Middle frontal gyrus (tissue), 1 donor: ENCODE results near the gene CEP85.
"Not testable (repeated sequence)": the region's sequence is repeated elsewhere in the genome, so short reads cannot be mapped to it uniquely, and the experiment has no call there.

Experiments used
- DNase-seq: peaks from one replicate; pipeline ENCODE4 v3.0.0-alpha.2; 2015; ENCODE audit warnings: low spot score; ENCODE audit errors: extremely low spot score

The CEP85 gene

DNA sequence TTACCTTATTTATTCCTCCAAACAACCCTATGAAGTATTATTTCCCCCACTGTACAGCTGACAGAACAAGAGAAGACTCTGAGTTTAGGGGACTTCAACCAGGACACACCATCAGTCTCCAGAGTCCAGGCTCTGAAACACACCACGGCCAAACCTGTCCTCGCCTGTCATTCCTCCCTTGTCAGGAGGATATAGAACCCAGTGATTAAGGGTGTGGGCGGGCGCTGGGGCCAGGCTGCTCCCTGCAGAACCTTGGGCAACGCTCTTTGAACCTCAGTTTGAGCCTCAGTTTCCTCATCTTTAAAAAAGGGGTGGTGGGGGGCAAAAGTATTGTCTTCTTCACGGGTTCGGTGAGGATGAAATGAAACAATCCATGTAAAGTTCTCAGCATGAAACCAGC lies 9.4 kb upstream of the CEP85 start:
- no peak for DNase-seq

DNA sequence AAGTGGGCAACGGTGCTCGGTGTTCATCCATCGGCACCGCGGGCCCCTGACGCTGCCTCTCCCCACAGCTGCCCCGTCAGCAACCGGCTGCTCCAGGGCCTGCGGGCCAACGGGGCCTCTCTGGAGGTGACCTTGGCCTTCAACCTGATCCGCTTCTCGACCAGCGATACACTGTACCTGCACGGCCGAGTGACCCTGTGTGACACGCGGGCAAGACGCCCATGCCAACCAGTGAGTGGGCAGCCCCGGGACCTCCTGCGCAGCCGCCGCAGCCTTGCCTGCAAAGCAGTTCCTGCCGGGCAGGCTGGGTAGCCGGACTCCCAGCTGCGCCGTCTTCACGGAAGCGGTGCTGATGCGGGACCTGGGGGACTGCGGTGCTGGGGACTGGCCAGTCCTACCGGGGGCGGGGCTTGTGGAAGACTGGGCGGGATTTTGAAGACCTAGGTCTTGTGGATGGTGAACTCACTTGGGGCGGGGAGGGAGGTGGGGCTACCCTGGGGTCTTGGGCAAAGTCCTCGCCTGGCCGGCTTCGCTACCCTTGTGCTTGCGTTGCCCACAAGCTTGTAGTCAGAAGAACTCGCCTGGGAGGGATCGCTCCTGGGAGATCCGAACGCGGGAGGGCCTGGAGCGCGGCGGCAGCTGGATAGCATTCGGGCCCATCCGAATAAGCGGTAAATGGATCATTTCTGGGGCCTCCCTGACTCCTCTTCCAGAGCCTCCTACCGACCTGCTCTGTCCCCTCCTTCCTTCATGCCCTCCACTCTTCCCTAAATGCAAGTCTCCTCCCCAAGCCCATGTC lies 8.8 kb upstream of the CEP85 start:
- DNase-seq: peak; percentile 2

- DNase-seq: not testable (repeated sequence)
These were observed 3.3 kb upstream of the CEP85 start for GRCh38 chr1:26230682-26231081.

- no peak for DNase-seq
These were observed 807 bp downstream of the CEP85 start for GRCh38 chr1:26234644-26235370.

DNA sequence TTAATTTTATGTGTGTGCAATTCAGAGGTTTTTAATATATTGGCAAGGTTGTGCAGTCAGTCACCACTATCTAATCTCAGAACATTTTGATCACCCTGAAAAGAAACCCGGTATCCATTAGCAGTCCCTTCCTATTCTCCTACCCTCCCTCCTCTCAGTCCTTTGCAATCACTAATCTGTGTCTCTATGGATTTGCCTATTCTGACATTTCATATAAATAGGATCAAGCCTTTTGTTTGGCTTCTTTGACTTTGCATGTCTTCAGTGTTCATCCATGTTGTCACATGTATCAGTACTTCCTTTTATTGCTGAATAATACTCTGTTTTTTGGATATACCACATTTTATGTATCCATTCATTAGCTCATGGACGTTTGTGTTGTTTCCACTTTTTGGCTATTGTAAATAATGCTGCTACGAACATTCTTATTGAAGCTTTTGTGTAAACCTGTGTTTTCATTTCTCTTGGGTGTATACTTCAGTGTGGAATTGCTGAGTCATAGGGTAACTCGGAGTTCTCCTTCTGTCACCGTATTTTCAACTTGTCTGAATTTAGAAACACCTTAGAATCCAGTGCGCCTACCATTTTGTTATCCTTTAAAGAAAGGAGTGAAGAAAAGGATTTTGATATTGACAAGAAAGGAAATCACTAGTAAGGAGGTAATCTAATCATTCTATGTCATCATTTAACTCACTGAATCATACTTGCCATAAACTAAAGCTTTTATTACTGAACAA lies 3.4 kb downstream of the CEP85 start:
- DNase-seq: no peak

DNA sequence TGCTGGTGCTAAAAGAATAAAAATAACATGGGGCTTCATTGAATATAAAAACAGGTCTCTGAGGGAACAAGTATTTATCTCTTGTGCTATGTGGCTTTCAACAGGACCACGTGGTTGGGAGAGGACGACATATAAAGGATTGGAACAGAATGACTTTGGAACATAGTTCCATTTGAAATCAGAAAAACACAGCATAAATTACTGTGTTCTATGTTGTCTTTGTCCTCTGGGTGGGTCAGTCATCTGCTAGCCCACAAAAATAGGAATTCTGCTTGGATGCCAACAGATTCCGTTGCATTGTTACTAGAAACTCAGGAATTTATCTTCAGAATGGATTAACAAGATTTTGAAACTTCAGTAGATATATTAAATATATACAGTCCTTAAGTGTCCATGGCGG lies 5.9 kb downstream of the CEP85 start:
- DNase-seq: no peak

DNA sequence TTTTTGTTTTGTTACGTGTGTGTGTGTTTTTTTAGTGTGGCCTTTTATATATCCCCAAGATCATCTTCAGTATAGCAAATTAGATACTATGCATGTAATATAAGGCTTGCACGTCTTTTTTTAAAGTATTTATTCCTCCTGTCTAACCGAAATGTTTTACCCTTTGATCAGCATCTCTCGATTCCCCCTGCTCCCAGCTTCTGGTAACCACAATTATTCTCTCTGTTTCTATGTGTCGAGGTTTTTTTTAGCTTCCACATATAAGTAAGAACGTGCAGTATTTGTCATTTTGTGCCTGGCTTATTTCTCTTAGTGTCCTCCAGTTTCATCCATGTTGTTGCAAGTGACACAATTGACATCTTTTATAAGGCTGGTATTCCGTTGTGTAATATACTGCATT lies 18.7 kb downstream of the CEP85 start:
- DNase-seq: no peak

DNA sequence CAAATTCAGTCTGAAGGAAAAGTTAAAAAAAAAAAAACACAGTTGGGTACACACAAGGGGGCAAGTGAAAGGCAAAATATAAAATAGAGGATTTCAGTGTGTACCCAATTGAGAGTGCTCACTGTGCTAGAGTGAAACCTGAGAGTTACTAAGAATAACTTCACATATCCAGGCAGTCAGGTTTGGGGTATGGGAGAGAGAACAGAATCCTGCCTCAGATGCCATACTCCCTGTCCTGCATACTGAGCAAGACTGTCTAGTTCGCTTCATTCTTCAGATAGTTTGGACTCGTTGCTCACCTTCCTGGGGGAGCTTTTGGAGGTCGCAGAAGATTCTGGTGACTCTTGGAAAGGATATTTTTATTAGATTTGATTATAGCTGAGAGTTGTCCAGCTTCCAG lies 20.4 kb downstream of the CEP85 start:
- no peak for DNase-seq

DNA sequence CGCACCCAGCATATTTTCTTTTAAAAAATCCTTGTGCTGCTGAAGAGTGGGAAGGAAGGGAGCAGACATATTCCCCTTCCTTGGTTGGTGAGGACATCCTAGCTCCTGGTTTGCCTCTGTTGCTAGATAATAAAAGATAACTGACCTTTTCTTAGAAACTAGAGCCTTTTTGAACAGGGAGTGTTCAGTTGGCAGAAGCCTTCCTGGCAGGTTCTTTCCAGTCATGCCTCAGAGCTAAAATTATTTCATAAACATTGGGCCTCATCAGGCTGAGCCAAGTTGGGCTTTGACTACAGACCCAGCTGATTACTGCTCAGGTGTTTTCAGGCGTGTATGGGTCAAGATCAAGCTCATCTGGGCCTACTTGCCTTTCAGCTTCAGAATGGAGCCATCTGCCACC lies 23.2 kb downstream of the CEP85 start:
- DNase-seq: no peak

- DNase-seq: no peak
These were observed 25.0 kb downstream of the CEP85 start for GRCh38 chr1:26259005-26259404.

- no peak for DNase-seq
These were observed 25.6 kb downstream of the CEP85 start for GRCh38 chr1:26259578-26259977.

DNA sequence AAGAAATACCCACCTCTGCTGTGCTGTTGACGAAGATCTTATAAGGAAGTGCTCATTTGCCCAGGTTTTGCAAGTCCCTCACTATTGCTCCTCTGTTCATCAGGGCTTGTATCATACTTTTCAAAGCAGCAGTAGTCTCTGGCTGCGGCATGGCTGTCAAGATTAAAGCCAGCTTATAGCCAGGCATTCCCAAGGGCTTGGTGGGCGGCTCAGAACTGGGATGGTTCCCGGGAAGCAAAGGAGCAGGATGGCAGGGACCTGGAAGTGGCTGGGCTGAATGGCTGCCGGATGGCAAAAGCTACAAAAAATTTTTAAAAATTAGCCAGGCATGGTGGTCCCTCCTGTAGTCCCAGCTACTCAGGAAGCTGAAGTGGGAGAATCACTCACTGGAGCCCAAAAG lies 29.2 kb downstream of the CEP85 start:
- DNase-seq: no peak

DNA sequence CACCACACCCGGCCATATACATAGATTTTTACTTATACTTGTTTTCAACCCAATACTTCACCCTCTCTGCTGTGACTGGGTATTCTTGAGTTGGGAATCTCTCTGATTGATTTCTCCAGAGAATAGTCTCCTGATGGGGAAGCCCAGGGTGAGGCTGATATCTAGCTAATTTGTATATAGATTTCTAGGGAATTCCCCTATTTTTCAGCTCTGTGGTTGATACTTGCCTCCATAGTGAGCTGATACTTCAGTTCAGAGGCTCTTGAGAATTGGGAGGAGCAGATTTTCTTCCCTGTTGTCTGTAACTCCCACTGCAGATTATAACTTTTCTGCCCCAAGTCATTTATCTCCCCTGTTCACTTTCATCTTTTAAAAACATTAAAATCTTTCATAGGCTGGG lies 31.4 kb downstream of the CEP85 start:
- no peak for DNase-seq

GRCh38 chr1:26268290-26269197 lies 34.5 kb downstream of the CEP85 start:
- DNase-seq: no peak

DNA sequence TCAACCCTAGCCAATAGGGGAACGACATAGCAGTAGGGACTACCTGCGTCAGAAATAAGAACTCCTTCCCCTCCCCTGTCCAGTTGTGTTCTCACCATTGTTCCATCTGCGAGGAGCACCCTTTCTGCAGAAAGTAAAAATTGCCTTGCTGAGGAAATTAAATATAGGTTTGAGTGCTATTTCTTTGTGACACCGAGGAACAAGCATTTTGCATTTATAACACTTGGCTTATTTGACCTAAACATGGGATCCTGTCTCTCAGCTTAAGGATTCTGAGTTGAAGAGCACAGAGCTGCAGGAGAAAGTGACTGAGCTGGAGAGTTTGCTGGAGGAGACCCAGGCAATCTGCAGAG lies 35.2 kb downstream of the CEP85 start:
- DNase-seq: no peak

GRCh38 chr1:26274801-26275425 lies 40.9 kb downstream of the CEP85 start:
- DNase-seq: no peak

DNA sequence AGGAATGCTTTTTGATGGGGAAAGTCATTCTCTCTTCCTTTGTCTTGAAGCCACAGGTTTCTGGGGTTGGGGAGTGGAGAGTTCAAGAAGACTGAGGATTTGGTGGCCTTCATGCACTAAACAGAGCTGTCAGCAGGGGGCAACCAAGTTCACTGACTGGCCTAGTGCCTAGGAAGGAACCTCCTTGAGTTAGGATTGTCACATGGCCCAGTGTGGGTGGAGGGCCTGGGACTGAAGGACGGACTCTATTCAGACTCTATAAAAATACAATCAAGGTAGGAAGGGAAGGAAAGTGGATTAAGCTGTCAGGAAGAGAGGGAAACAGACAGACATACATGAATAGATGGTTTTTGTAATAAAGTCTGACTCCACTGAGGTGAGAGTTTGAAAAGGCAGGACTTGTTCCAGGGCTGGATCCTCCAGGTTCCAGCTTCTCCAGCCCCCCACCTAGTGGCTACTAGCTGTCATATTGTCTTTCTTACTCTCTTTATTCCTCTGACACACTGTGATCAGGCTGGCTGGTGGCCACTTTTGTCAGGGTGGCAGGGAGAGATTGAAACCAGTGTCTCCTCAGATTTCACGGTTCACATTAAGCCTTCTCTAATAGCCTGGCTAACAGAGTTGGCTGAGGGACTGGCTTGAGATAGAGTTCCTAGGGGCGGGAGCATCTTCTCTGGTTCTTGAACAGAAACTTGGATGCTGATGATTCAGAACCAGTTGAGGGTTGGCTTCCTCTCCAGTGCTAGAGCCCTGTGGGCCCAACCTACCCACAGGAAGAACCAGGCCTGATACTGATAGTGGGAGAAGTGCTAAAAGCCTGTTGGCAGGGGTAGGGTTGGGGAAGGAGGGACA lies 41.8 kb downstream of the CEP85 start:
- DNase-seq: peak; percentile 60

DNA sequence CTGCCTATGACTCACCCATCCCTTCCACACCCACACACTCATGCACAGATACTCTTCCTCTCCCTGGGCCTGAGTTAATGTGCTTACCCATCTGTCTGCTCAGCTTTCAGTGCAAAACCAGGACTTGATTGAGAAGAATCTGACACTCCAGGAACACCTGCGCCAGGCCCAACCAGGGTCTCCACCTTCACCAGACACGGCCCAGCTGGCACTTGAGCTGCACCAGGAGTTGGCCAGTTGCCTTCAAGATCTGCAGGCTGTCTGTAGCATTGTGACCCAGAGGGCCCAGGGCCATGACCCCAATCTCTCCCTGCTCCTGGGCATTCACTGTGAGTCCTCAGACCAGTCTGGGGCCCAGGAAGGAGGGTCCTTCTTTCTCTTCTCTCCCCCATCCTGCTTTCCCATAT lies 42.4 kb downstream of the CEP85 start:
- DNase-seq: no peak

DNA sequence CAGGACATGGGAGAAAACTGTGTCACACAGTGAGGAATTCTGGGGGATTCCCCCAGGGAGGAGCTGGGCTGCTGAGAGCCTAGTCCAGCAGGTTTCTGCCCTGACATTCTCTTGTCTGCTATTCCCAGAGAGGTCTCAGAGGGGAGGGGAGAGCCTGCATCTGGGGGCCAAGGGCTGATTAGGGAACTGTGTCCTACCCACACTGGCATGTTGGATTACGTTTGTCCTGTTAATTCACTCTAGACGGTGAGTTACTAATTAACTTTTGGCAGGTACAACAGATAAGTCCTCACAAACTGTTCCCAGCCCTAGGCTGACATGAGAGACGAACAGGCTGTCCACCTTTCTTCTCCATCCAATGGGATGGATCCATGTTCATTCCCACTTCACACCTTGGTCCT lies 43.3 kb downstream of the CEP85 start:
- DNase-seq: no peak

- no peak for DNase-seq
These were observed 43.7 kb downstream of the CEP85 start for GRCh38 chr1:26277719-26278118.
